ENCODE data around the gene ZNF654. TPM values are rescaled to one million over a fixed set of nuclear protein-coding genes. Genes with fewer than 3 reads are reported as not detected.

ZNF654 gene
- polyA plus RNA-seq, 1 donor (not counting 4 experiments of a cell fraction or from before 2014, with no cell fraction given), result 8.2 TPM

- H3K27me3 ChIP-seq (ENCODE audit: control insufficient read depth, extremely low read depth, insufficient read depth, low read length), result no peaks in the 10 kb centered on the region
Measured at GRCh38 chr3:88141458-88142083, 82.5 kb downstream of the ZNF654 start.

GRCh38 chr3:88142094-88142624 lies 83.1 kb downstream of the ZNF654 start:
- peak overlapping the region; percentile 73 for H3K4me2 ChIP-seq (ENCODE audit: control insufficient read depth, extremely low read depth, insufficient read depth, low read depth, low read length)

More at GRCh38 chr3:88141458-88142083, 82.5 kb downstream of the ZNF654 start:
- Histone ChIP-seq H3K27ac (ENCODE audit: control insufficient read depth, insufficient read depth, low read length) (peak overlapping the region; percentile 88), H3K4me2 (ENCODE audit: control insufficient read depth, extremely low read depth, insufficient read depth, low read depth, low read length) (peak overlapping the region; percentile 73), H3K36me3 (ENCODE audit: control insufficient read depth in 2 of 2, extremely low read depth in 1 of 2, insufficient read depth in 2 of 2, low read length in 2 of 2) (peaks cover 5 to 10% of the 10 kb centered on the region in 2 experiments), H4K20me1 (ENCODE audit: control insufficient read depth, extremely low read depth, insufficient read depth, low read length) (no peaks in the 10 kb centered on the region), H3K9ac (ENCODE audit: control insufficient read depth, extremely low read depth, insufficient read depth, low read length) (peak overlapping the region; percentile 55), H3K9me3 (ENCODE audit: control insufficient read depth, low read depth, low read length) (no peaks in the 10 kb centered on the region), H3K9me1 (ENCODE audit: control insufficient read depth, extremely low read depth, insufficient read depth, low read length) (no peaks in the 10 kb centered on the region), H2AFZ (ENCODE audit: control insufficient read depth, low read length) (no peak overlapping the region), H3K79me2 (ENCODE audit: control insufficient read depth, insufficient read depth, low read length) (no peaks in the 10 kb centered on the region), H3K4me1 (ENCODE audit: control insufficient read depth, extremely low read depth, insufficient read depth, low read length) (peaks cover 31% of the 10 kb centered on the region), H3K4me3 (ENCODE audit: control insufficient read depth in 2 of 3, extremely low read depth in 1 of 3, insufficient read depth in 2 of 3, low read depth in 1 of 3, low read length in 3 of 3) (peak overlapping the region in 2 of 3 experiments; percentile 24 to 44)
- no peak for TF ChIP-seq EZH2 (IDR thresholded peaks at IDR 0.05; ENCODE audit: low read length)
- no peak for TF ChIP-seq CTCF (optimal IDR thresholded peaks at IDR 0.05 in 1 of 3, IDR thresholded peaks at IDR 0.05 in 1 of 3, conservative IDR thresholded peaks at IDR 0.05 in 1 of 3; ENCODE audit: extremely low read depth in 1 of 3, insufficient read depth in 2 of 3, low read length in 3 of 3)
- dilution Hi-C loops (cut with MboI; ENCODE audit: extremely low pct_ligation_motif_present, low sequenced_read_pairs), result no loop called here
- no peak for DNase-seq (ENCODE audit: low read depth, low spot score)
- peak; percentile 70 for FAIRE-seq

More at GRCh38 chr3:88142094-88142624, 83.1 kb downstream of the ZNF654 start:
- TF ChIP-seq CTCF (optimal IDR thresholded peaks at IDR 0.05 in 1 of 3, IDR thresholded peaks at IDR 0.05 in 1 of 3, conservative IDR thresholded peaks at IDR 0.05 in 1 of 3; ENCODE audit: extremely low read depth in 1 of 3, insufficient read depth in 2 of 3, low read length in 3 of 3) (no peak), EZH2 (IDR thresholded peaks at IDR 0.05; ENCODE audit: low read length) (no peak)
- H3K9me3 ChIP-seq (ENCODE audit: control insufficient read depth, low read depth, low read length), result no peaks in the 10 kb centered on the region
- H2AFZ ChIP-seq (ENCODE audit: control insufficient read depth, low read length), result no peak overlapping the region
- peaks cover 31% of the 10 kb centered on the region for H3K4me1 ChIP-seq (ENCODE audit: control insufficient read depth, extremely low read depth, insufficient read depth, low read length)
- H3K27me3 ChIP-seq (ENCODE audit: control insufficient read depth, extremely low read depth, insufficient read depth, low read length), result no peaks in the 10 kb centered on the region
- no peaks in the 10 kb centered on the region for H4K20me1 ChIP-seq (ENCODE audit: control insufficient read depth, extremely low read depth, insufficient read depth, low read length)
- H3K27ac ChIP-seq (ENCODE audit: control insufficient read depth, insufficient read depth, low read length), result peak overlapping the region; percentile 88
- H3K79me2 ChIP-seq (ENCODE audit: control insufficient read depth, insufficient read depth, low read length), result peaks cover 2% of the 10 kb centered on the region
- H3K4me3 ChIP-seq (ENCODE audit: control insufficient read depth in 2 of 3, extremely low read depth in 1 of 3, insufficient read depth in 2 of 3, low read depth in 1 of 3, low read length in 3 of 3), result peak overlapping the region in 2 of 3 experiments; percentile 24 to 44
- DNase-seq (ENCODE audit: low read depth, low spot score) (no peak), FAIRE-seq (peak; percentile 20)
- no peaks in the 10 kb centered on the region for H3K9me1 ChIP-seq (ENCODE audit: control insufficient read depth, extremely low read depth, insufficient read depth, low read length)
- peaks cover 5 to 7% of the 10 kb centered on the region in 2 experiments for H3K36me3 ChIP-seq (ENCODE audit: control insufficient read depth in 2 of 2, extremely low read depth in 1 of 2, insufficient read depth in 2 of 2, low read length in 2 of 2)
- H3K9ac ChIP-seq (ENCODE audit: control insufficient read depth, extremely low read depth, insufficient read depth, low read length), result peak overlapping the region; percentile 55
- dilution Hi-C loops (cut with MboI; ENCODE audit: extremely low pct_ligation_motif_present, low sequenced_read_pairs), result no loop called here

All from keratinocyte (primary cell).